ENCODE data around the gene TCOF1.

TCOF1 gene

DNA sequence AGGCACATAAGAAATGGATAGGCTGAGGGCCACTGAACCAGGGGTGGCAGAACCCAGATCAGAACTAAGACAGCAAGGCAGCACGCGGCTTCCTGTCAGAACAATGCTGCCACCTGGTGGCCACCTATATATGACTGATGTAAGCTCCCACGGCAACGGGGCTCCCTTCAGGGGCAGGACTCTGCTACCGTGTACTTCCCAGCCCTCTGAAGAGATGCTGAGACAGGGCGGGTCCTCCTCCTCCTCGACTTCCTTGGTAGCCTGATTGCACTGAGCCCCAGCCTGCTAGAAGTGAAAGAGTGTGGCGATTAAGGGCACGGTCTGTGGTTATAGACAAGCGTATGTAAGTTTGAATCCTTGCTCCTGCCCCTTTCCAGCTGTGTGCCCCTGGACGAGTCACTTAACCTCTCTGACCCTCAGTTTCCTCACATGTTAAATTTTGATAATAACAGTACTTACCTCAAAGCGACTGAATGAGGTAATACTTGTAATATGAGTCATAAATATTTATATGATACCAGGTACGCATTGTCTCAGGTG, 78.7 kb downstream of the TCOF1 start:
- peak; percentile 84 to 86 for DNase-seq

DNA sequence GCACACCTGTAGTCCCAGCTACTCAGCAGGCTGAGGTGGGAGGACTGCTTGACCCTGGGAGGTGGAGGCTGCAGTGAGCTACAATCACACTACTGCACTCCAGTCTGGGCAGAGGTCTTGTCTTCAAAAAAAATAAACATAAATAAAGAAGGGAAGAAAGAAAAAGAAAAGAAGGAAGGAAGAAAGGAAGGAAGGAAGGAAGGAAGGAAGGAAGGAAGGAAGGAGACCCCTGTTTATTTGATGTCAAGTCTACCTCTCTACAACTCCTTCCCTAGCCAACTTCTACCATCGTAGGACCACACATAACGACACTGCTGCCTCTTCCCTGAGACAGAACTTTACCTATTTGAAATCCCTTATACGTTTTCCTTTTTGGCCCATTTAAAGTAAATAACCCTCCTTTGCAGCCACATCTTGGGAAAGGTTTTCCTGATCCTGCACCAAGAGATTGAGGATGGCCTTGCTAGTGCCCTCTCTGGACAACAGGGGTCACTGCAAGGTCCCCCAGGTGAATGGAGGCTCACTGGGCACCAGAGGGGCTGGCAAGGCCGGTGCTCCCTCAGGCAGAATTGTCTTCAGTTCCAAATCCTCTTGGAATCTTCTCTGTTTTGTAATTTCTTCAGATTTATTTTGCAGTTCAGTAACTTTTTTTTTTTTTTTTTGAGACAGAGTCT, 81.5 kb downstream of the TCOF1 start:
- DNase-seq = no peak

DNA sequence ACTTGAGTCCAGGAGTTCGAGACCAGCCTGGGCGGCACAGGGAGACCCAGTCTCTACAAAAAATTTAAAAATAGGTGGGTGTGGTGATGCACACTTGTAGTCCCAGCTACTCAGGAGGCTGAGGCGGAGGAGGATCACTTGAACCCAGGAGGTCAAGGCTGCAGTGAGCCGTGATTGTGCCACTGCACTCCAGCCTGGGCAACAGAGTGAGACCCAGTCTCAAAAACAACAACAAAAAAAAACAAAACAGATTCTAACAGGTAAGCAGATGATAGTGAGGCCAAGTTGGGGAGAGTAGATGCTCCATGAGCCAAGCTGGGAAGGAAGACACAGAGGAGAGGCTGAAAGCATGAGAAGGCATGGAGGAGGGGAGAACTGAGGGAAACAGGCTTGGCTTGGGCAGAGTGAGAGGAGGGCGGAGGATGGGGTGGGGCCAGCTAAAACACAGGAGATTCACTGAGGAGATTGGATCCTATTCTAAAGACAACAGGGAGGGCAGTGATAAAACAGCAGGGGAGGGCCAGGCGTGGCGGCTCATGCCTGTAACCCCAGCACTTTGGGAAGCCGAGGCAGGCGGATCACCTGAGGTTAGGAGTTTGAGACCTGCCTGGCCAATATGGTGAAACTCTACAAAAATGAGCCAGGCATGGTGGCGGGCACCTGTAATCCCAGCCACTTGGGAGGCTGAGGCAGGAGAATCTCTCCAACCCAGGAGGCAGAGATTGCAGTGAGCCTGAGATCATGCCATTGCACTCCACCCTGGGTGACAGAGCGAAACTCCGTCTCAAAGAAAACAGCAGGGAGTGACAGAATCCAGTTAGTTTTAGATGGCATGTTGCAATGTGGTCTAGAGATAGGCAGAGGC, 83.7 kb downstream of the TCOF1 start:
- DNase-seq = no peak

DNA sequence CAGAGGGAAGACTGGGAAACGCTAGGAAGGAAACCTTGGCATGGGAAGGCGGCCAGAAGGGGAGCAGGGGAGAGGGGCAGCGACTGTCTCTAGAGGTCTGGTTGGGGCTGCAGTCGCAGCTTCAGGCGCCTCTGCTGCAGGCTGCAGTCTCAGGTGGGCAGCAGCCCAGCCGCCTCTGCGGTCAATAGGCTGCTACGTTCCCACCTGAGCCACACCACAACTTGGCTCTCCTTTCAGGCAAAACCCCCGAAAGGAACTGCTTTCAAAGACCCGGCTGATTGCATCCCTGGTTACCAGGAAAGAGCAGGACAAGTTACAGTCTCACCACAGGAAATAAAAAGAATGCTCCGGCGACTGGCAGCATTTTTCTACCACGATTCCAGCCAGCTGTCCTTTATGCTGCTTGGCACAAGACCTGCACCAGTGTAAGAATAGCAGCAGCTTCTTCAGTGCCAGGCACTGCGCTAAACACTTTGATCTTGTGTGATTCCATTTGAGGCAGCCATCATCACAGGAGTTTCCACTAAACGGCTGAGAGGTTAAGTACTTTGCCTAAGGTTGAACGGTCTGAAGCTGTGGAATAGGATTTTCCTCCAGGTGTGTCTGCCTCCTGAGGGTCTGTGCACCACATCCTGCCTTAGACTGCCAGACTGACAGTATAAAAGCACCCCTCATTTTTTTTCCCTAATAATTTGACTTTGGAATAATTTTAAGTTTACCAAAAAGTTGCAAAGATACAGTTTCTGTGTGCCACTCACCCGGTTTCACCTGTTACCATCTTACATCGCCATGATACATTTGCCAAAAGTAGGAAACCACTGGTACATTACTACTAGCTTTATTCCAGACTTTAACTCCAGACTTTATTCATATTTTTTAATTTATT, 84.6 kb downstream of the TCOF1 start:
- peak in 1 of 2 donors; percentile 43 for DNase-seq

DNA sequence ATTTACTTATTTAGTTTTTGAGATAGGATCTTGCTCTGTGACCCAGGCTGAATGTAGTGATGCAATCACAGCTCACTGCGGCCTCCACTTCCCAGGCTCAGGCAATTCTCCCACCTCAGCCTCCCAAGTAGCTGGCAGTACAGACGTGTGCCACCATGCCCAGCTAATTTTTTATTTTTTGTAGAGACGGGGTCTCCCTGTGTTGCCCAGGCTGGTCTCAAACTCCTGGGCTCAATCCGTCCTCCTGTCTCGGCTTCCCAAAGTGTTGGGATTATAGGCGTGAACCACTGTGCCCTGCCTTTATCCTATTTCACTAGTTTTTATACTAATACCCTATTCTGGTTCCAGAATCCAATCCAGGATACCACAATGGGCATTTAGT, 85.2 kb downstream of the TCOF1 start:
- no peak for DNase-seq

DNA sequence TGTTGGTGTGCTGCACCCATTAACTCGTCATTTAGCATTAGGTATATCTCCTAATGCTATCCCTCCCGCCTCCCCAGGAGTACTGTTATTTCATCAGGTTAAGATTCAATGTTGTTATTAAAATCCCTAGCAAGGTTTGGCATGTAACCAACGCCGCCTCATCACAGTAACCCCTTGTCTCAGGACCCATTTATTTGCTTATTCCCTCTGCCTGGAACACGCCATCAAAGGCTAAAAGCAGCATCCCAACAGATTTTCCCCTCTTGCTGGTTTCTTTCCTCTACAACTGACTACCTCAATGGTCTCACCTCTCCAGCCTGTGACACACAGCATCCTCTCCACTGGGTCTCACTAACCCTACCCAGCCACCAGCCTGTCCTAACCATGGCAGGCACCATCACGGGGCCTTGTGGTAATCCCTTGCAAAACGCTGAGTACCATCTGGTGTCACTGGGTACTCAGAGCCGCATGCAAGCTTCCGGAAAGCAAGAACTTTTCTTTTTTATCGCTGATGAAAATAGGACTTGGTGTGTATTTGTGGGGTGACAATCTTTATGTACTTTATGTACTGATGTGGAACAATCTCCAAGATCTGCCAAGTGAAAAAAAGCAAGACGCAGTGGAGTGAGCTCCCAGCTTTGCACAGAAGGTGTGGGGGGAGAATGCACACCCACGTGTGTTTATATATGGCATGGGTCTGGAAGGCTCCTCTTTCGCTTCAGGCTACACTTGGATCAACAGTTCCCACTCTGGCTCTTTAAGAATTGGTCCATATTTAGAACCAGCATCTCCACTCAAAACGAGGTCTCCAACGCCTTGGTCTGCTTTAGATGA, 86.0 kb downstream of the TCOF1 start:
- DNase-seq = peak in 1 of 2 donors; percentile 57

DNA sequence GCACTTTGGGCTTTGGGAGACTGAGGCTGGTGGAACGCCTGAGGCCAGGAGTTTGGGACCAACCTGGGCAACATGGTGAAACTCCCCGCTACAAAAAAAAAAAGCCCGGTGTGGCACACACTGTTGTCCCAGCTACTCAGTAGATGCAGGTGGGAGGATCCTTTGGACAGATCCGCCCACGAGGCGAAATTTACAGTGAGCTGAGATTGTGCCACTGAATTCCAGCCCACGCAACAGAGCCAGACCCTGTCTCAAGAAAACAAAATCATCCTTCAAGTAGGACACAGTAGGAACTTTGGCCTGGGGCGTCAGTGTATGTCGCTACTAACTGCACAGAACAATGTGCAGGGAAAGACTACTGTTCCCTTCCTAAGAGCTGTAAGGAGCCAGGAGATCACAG, 87.3 kb downstream of the TCOF1 start:
- no peak for DNase-seq

DNA sequence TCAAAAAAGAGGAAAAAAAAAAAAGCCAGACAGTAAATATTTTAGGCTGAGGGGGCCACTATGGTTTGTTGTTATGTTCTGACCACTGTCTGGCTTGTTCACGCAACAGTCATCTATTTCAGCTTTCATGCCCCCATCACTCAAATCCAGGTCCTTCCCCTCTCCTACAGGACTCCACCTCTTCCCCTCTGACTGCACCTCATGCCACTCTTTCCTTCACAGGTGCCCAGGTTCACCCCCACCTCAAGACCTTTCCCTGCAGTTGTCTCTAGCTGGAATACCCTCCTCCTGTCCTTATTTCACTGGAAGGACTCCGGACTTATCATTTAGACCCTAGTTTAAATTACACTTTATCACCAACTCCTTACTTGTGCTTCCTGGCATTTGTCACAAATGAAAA, 88.6 kb downstream of the TCOF1 start:
- no peak for DNase-seq

DNA sequence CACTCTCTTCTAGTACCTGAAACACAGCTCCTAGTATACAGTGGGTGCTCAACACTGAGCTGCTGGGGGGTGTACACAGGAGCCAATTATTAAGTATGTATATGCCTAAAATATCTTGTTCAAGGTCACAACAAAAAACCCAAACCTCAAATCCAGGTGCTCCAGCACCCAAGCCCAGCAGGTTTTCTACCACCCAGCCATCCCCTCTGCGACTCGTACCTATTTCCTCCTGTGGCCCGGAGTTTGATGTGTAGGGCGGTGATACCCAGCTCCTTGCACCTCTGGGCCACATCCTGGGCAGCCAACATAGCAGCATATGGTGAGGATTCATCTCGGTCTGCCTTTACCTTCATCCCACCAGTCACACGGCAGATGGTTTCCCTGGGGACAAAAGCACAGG, 89.1 kb downstream of the TCOF1 start:
- DNase-seq = no peak

DNA sequence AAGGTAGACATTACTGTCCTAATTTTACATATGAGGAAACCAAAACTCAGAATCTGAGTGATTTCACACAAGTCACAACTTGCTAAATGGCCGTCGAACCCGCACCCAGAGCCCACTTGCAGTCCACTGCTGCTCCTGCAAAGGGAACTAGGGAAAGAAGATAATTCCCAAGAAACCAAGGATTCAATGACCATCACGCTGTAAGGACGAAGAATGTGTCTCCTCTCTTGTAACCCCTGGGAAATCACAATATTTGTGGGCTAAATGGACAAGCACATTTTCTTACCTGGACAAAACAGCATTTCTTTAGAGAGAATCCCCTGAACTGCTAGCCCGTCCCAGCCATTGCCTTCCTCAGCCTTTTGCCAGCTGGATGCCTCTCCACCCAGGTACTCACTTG, 89.7 kb downstream of the TCOF1 start:
- no peak for DNase-seq

DNA sequence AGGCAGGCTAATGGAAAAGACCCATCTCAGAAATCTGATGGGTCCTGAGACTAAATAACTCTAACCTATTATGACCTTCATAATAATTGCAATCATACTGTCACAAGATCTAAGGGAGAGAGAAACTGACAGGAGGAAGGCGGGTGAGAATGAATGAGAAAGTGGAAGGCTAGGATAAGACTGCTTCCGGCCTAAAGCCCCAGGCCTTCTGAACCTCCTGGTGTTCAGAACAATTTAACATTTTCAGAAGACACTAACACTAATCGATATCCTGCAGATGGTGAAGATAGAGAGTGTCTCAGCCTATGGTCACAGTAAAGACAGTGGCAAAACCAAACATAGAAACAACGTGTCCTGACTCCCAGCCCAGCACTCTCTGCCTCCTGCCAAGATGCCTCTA, 90.8 kb downstream of the TCOF1 start:
- DNase-seq = no peak

DNA sequence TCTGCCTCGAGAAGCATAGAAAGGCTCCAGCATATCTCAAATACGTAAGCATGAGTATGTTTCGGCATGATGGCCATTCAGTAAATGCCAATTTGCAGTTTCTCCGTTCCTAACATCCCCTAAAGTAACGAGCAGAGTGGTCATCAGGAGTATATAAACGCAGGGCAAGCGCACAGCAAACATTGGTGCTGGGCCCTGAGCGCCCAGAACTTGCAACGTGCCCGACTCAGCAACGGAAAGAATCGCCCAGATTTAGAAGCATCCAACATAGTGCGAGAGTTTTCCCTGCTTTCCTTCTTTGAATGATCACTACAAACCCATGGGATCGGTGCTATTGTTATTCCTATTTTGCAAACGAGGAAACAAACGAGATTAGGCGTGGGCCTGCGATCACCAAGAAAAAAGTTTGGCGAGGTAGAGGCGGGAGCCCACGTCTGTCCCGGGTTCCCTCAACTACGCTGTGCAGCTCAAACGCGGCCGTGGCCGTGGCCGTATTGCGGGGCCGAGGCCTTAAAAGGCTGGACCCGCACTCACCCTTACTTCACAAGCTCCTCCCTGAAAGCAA, 91.5 kb downstream of the TCOF1 start:
- no peak for DNase-seq
